Measurements from ENCODE around the gene ZFAND5.

Gene ZFAND5, protein sequence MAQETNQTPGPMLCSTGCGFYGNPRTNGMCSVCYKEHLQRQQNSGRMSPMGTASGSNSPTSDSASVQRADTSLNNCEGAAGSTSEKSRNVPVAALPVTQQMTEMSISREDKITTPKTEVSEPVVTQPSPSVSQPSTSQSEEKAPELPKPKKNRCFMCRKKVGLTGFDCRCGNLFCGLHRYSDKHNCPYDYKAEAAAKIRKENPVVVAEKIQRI

DNA sequence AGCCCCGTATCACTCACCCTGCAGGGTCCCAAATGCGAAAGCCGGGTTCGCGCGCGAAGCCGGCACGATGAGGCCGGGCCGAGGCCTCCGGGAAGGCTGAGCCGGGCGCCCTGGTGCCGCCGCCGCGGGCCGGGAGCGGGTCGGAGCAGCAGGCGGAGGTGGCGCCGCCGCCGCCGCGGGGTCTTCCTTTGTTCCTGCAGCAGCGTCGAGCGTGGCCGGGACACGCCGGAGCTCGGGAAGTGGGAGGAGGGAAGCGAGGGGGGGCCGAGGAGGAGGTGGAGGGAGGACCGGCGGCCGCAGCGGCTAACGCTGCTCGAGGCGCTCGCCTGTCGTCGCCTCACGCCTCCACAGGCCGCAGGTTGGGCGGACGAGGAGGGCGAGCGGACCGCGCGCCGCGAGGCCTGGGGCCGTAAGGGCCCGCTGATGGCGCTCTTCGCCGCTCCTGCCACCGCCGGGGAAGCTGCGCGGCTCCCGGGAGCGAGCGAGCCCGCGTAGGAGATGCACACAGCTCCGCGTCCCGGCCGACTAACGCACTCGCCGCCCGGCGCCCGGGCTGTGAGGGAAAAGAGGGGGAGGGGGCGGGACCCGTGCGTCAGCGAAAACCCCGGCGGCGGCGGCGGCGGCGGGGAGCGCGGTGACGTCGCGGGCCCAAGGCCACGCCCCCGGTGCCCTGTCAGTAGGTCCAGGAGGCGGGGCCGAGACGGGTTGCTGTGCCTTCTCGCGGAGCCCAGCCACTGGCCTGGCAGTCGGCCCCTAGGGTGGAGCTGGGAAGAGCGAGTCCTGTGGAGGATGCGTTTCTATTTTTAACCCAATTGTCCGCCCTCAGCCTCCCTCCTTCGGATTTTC is at the start of gene ZFAND5:
ZFAND5 (minus strand) TSS at position 530 of the 846 bp plus-strand sequence. CDS start 4,430 bp downstream, outside the sequence.
- DNase-seq = peak; percentile 97 to 98

DNA sequence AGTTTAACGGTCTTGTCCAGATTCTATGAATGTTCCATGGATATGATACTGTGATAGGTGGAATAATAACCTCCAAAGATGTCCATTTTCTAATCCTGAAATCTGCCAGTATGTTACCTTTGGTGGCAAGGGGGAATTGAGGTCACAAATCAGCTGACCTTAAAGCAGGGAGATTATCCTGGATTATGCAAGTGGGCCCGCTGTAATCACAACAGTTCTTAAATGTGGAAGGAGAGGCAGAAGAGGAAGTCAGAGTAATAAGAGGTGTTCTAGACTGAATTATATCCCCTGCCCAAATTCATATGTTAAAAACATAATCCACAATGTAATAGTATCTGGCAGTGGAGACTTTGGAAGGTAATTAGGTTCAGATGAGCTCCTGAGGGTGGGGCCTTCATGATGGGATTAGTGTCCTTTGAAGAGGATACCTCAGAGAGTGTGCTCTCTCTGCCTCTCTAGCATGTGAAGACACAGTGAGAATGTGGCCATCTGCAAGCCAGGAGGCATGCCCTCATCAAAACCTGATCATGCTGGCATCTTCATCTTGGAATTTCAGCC is 47.6 kb upstream of the ZFAND5 start:
- no peak for DNase-seq

DNA sequence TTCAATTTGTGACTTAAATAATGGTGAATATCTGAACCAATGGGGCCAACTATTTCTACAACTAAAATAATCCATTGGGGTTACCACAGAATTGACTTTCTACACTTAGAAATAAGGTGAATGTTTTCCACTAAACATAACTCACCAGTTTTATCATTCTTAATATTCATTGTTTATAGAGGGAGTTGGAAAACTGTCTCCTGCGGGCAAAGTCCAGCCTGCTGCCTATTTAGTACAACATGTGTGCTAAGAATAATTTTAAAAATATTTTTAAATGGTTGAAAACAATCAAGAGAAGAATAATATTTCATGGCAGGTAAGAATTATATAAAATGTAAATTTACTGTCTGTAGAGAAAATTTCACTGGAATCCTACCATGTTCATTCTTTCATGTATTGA is 45.2 kb upstream of the ZFAND5 start:
- no peak for DNase-seq

DNA sequence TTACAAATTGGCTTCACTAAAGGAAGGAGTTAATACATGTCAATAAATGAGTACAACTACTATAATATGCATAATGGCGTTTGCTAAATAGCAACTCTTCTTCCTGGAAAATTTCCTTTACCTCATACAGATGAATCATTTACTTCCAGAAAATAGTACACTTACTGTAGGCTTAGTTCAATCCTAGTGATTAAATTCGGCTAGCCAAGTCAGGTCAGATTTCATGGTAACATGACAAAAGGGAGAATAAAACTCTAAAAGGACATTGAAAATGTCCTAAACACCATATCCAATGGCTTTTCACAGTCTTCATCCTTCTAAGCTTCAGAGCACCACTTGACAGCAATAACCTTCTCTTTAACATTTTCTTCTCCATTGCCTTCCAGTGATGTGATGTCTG is 42.1 kb upstream of the ZFAND5 start:
- no peak for DNase-seq

DNA sequence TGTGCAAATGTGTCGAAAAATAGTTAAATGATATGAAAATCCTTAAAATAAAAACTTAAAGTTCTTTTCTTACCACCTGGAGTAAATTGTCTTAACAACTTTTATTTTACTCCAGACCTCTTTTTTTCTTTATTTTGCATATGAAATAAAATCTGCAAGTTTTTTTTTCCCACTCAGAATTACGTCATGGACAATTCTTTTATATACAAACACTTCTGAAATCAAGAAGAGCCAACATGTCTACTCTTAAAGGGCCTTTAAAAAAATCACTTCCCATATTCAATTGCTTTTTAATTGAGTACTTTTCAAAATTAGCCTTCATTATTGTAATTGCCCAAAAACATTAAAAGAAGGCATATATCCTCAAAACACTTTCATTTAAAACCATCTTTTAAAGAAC is 37.7 kb upstream of the ZFAND5 start:
- DNase-seq = no peak

DNA sequence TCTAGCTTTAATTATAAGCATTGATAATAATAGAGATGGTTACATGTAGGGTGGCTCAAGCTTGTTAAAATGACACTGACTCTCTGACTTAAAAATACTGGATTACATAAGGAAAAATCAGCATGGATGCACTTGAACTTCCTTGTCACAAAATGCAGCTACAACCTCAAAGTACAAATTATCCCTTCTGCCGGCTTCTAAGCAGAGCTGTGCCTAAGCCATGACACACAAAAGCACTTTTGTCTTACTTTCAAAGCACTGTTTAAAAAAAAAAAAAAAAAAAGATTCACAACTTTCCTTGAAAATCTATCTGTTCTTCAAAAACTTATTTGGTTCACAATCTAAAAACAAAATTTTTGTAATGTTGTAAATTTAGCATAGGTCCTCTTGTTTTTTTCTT is 36.4 kb upstream of the ZFAND5 start:
- no peak for DNase-seq

DNA sequence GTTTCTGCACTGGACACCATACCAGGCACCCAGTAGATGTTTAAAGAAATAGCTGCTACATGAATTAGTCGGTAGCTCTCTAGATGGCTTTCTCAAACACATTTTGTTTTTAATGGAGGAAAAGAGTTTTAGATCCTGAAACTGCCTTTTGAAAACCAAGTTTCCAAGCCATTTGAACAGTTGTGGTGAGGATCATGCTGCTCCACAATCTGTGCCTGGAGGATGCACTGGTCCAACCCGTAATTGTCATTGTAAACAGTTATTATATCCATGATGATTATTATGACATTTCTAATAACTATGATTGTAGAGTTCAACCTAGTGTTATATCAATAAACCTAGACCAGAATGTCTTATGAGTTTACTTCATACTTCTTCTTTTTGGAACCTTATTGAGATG is 35.9 kb upstream of the ZFAND5 start:
- no peak for DNase-seq

DNA sequence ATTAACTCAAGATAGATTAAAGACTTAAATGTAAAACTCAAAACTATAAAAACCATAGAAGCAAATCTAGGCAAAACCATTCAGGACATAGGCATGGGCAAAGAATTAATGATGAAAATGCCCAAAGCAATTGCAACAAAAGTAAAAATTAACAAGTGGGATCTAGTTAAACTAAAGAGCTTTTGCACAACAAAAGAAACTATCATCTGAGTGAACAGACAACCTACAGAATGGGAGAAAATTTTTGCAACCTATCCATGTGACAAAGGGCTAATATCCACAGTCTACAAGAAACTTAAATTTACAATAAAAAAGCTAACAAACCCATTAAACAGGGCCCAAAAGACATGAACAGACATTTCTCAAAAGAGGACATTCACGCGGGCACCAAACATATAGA is 34.4 kb upstream of the ZFAND5 start:
- DNase-seq = no peak

DNA sequence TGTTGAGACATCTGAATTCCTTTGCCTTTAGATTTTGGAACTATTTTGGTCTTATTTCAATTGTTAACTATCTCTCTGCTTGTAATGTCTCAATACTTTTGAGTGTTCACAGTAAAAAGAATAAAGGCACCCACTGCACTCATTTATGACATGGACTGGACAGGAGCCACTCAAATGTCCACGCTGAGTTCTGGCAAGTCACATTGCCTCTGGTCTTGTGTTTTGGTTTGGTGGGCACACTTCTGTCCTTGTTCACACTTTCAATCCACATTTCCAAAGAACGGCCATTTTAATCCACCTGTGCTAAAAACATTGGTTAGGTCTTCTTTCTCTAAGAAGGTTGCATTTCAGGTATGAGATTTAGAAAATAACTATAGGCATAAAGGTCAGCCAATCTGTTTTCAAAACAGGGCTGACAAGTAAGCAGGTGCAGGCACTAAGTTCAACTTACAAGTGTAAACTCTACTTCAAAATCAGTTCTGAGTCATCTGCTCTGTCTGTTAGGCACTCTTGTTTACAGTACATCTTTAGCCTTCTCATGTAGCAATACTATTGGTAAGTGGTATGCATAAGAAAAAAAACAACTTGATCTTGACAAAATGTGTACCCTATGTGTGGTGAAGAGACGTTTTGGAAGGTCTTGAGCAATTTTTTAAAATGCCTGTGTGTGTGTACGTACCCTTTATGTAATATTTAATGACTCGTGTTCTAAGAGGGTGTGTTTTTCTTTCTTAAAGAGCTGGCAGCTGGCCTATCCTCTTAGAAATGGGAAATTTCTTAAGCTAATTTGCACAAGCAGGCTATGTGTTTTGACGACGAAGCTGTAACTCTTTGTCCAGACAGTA is 31.5 kb upstream of the ZFAND5 start:
- peak in 1 of 2 experiments; percentile 11 for DNase-seq

DNA sequence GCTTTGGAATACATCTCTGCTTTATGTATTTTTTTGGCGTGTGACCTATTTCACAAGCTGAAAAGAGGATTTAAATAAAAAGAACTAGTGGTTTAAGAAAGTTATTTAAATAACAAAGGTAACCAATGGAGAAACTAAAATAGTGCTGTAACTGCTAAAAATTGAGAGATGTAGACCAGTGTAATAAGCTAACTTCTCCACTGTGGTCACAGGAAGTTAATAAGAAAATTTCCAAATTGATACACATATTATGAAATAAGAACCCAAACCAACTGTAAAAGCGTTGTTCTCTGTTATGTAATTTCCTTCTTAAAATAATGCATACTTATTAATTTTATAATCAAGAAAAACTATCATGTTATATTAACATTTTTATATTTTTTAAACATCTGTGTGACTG is 29.1 kb upstream of the ZFAND5 start:
- no peak for DNase-seq

DNA sequence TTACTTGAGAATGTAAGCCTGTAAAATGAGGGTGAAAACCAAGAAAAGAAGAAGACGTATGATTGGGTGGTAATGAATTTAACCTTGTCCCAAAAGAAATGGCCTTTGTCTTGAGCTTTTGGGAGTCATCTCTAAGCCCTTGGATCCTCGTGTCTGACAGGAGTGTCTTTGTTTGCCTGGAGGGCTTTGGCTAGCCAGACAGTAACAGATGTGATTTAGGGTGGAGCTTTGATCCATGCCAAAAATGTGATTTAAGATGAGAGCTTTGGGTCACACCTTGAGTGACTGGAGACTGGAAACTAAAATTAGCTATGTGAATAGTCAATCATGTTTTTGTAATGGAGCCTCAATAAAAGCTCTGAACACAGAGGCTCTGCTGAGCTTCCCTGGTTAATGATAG is 25.9 kb upstream of the ZFAND5 start:
- DNase-seq = no peak

DNA sequence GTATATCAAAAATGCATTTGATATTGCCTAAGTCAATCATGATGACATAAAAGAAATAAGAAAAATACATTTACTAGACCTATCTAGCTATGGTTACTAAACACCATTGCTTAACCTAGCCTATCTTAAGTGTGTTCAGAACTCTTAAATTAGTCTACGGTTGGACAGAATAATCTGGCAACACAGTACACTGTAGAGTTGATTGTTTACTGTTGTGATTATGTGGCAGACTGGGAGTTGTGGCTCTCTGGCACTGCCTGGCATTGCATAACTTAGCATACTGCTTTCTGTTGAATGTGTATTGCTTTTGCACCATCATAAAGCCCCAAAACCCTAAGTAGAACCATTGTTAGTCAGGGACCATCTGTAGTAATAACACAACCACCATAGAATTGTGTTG is 21.2 kb upstream of the ZFAND5 start:
- DNase-seq = no peak

DNA sequence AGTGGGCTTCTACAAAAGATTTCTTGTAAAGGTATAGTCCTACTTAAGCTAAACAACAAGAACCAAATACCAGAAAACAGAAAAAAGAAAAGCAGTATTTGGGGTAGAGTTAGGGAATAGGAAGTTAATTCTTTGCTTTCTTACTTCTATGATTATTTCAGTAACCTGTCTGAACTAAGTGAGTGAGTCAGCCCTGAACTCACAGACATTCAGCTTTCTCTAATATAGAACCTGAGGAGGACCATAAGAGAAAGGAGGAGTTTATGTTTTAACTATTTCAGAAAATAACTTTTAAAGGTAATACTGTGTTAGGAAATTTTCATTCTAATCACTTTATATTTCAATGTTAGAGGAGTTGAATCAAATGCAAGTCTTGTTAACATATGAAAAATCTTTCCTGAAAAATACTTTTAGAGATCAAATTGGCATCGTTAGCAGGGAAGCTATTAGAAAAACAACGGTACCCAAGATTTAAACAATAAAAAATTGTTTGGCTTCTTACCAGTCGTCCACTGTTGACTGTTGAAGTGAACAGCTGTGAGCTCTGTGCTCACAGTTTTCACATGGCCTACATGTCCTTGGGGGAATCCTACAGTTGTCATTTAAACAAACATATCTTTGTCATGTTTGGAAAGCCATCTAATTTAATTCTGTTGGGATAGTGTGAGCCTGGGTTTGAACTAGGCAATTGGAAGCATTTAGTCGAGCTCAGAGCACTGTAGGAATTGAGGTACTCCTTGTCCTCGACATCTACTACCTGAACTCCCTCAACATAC is 19.9 kb upstream of the ZFAND5 start:
- DNase-seq = no peak

DNA sequence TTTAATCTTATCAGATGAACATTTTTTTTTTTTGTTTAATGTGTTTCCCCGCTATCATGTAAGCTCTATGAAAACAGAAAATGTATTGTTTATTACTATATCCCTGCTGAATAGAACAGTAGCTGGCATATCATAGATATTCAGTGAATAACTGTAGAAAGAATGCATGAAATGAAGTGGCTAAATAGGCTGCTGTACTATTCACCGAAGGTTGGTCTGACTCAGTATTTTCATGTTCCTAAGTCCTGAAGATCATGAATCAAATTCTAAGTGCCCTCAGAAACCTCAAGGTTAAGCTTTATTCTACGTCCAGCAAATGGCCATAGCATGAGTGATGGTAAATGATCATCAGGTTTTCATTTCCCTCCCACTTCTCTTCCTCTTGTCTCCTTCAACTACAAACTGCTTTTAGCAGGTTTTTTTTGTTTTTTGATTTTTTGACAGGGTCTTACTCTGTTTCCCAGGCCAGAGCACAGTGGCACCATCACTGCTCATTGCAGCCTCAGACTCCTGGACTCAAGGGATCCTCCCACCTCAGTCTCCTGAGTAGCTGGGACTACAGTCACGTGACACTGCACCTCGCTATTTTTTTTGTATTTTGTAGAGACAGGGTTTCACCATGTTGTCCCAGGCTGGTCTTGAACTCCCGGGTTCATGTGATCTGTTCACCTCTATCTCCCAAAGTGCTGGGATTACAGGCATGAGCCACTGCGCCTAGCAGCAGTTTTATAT is 19.1 kb upstream of the ZFAND5 start:
- no peak for DNase-seq

DNA sequence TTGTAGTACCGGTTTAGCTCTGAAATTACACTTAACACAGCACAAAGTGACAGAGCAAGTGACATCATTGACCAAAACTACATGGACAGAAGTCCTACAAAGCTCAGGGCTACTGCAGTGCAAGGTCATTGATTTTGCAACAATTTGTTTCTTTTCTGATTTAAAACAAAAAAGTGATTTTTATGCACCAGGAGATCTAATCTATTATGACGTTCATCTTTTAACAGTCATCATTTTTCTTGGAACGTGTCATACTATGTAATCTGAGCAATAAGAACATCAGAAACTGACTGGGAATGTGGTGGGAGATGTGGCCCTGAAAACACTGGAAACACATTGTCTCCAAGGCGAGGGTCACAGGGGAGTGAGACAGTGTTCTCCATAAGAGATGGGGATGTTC is 17.4 kb upstream of the ZFAND5 start:
- no peak for DNase-seq

DNA sequence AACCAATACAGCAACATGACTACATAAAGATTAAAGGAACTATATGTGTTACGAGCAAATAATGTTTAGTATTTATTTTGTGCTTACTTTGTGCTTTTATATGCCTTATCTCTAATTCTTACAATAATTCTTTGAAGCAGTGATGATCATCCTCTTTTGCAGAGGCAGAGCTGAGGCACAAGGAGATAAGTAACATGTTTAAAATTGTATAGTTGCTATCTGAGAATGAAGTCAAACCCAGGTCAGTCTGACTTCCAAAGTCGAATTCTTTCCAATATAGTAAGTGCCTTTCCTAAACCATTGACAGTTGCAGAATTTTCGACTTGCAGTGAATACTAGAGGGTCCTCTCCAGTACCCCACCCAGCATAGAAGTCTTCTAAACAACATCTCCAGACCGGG is 12.0 kb upstream of the ZFAND5 start:
- no peak for DNase-seq

DNA sequence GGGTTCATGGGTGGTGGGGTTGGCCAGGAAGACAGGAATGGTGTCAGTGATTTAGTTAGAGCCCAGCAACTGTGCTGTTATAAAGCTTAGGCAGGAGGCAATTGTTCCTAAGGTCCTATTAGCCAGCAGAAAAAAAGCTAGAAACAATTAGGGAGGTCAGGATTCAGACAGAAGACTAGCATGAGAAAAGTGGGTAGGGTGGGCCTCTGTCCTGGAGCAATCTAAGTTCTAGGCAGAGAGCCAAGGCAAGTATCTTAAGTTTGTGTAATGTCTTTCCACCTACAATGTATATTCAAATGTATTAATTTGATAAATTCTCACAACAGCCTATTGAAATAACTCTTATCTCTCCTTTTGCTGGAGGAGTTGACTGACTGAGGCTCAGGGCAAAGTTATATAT is 6.1 kb upstream of the ZFAND5 start:
- DNase-seq = no peak

DNA sequence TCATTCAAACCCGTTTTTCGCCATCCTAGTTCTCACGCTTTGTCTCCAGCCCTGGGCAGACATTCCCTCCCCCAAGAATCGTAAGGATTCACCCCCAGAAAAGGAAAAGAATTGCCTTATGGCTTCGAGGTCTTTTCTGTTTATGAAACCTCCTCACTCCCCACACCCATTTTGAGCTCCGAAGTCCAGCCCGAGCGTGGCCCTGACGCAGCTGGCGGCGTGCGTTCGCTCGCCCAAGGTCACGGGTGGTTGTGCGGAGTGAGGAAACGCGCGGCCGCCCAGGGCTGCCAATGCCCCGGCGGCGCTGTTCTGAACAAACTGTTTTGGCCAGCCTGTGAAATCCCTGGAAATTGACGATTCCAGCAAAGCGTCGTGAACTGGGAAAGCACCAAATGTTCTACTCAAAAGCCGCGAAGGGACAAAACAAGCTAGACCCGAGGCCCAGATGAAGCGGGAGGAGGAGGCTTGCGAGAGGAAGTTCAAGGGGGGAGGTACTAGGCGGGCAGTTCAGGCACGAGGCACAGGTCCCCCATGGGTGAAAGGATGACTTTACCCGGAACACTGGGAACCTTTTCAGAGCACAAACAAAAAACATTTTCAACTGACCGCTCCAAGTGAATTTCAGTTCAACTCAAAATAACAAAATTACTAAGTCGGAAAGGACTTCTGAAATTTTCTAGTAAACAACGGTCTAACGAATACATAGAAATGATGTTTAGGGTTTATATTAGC is 683 bp upstream of the ZFAND5 start:
- peak; percentile 65 to 83 for DNase-seq

DNA sequence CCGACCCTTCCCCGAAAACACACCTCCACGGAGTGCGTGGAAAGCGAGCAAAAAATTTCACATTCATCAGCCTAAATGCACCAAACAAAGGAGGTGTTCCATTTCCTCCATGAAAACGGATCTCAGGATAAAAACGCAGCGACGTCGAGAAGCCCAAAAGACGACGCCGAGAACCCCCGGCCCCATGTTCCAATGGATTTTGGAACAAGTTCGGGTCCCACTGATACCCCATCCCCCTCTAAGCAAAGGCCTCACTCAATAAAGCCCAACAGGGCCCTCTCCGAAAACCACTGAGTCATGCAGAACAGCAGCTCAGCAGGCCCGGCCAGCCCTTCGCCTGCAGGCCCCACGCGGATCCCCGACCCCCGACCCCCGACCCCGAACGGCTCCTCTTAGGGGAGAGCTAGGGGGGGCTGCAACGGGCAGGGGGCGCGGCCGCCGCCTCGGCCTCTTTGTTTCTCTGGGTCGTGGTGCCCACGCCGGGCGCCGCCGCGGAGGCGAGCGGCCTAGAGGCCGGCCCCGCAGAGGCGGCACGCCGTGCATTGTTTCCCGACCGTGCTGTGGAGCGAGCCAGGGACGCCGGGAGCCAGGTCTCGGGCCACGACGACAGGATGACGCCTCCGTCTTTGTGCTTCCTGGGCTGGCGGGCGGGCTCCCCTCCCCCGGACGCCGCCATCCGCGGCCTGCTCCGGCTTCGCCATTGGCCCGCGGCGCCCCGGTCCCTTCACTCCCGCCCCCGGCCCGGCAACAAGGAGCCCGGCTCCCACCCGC is 915 bp downstream of the ZFAND5 start:
- peak; percentile 10 to 44 for DNase-seq

DNA sequence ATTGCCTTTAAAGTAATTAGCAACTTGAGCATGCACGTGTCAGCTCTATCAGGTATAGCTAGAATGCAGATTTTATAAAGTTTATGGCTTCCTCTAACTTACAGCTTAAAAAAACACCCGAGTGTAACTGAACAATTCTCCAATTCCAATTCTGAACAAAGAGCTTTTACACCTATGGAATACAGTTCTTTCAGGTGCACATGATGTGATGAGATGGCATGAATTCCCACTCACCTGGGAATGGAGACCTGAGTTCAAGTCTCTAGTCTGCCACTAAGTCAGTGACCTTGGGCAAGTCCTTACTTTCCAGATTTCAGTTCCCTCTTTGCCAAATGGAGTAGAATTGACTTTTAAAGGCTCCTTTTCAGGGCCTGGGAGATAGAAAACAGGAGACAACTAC is 1.8 kb downstream of the ZFAND5 start:
- no peak for DNase-seq
